Measurements from ENCODE around the gene BMPR1A.

BMPR1A gene

DNA sequence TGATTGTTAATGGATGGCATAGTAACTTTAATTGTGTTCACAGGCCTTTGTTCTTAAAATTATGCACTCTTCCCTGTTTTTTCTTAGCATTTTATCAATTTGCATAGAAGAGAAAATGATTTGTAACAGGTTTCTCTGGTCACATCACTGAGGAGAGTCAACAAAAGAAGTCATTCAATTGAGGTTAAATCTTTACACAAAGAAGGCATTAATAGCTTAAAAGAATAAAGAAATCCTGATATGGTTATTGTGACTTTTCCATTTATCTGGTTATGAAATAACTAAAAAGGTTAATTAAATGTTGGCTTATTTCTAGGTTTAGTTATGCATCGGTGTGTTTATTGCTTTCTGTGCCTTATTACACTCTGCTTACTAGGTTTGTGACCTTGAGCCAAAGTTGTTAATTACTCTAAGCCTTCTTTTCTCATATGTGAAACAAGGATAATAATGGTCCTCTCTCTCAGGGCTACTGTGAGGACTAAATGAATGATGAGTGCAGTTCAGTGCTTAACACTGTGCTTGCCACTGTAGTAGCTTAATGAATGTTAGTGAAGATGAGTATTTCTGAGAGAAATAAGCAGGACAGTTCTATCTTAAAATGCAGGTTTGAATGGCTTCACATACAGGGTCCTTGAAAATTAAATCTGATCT, 12.1 kb downstream of the BMPR1A start:
- no peak overlapping the region for H3K4me3 ChIP-seq (ENCODE audit: low read depth, low read length)
- no peak overlapping the region for H3K9ac ChIP-seq
- no peaks in the 10 kb centered on the region for H3K27me3 ChIP-seq (ENCODE audit: control insufficient read depth, insufficient read depth, low read length)
- TF ChIP-seq, protein P1, sequence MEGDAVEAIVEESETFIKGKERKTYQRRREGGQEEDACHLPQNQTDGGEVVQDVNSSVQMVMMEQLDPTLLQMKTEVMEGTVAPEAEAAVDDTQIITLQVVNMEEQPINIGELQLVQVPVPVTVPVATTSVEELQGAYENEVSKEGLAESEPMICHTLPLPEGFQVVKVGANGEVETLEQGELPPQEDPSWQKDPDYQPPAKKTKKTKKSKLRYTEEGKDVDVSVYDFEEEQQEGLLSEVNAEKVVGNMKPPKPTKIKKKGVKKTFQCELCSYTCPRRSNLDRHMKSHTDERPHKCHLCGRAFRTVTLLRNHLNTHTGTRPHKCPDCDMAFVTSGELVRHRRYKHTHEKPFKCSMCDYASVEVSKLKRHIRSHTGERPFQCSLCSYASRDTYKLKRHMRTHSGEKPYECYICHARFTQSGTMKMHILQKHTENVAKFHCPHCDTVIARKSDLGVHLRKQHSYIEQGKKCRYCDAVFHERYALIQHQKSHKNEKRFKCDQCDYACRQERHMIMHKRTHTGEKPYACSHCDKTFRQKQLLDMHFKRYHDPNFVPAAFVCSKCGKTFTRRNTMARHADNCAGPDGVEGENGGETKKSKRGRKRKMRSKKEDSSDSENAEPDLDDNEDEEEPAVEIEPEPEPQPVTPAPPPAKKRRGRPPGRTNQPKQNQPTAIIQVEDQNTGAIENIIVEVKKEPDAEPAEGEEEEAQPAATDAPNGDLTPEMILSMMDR (IDR thresholded peaks at IDR 0.05): no peak
- H3K36me3 ChIP-seq (ENCODE audit: control insufficient read depth, insufficient read depth, low read length): no peaks in the 10 kb centered on the region
- no peak overlapping the region for H3K4me2 ChIP-seq (ENCODE audit: low read length)
- H3K27ac ChIP-seq: no peak overlapping the region
- no peak overlapping the region for H2AFZ ChIP-seq
- peaks cover 24% of the 10 kb centered on the region for H3K79me2 ChIP-seq
- H3K4me1 ChIP-seq: no peaks in the 10 kb centered on the region
- H3K9me3 ChIP-seq (ENCODE audit: control insufficient read depth, low read length): no peaks in the 10 kb centered on the region

DNA sequence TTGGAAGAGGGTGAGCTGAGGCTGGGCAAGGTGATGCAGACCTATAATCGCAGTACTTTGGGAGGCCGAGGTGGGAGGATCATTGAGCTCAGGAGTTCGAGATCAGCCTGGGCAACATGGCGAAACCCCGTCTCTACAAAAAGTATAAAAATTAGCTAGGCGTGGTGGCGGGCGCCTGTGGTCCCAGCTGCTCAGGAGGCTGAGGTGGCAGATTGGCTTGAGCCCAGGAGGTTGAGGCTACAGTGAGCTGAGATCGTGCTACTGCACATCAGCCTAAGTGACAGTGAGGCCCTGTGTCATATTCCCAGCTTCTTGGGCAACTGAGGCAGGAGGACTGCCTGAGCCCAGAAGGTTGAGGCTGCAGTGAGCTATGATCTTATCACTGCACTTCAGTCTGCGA, 13.6 kb downstream of the BMPR1A start:
- TF ChIP-seq, protein P1 (IDR thresholded peaks at IDR 0.05): no peak
- Histone ChIP-seq H3K4me1 (peaks cover under 1% of the 10 kb centered on the region), H3K9me3 (ENCODE audit: control insufficient read depth, low read length) (no peaks in the 10 kb centered on the region), H3K27ac (no peak overlapping the region), H3K4me2 (ENCODE audit: low read length) (no peak overlapping the region), H3K9ac (no peak overlapping the region), H3K4me3 (ENCODE audit: low read depth, low read length) (no peak overlapping the region), H3K79me2 (peaks cover 20% of the 10 kb centered on the region), H2AFZ (no peak overlapping the region), H3K27me3 (ENCODE audit: control insufficient read depth, insufficient read depth, low read length) (no peaks in the 10 kb centered on the region), H3K36me3 (ENCODE audit: control insufficient read depth, insufficient read depth, low read length) (no peaks in the 10 kb centered on the region)

DNA sequence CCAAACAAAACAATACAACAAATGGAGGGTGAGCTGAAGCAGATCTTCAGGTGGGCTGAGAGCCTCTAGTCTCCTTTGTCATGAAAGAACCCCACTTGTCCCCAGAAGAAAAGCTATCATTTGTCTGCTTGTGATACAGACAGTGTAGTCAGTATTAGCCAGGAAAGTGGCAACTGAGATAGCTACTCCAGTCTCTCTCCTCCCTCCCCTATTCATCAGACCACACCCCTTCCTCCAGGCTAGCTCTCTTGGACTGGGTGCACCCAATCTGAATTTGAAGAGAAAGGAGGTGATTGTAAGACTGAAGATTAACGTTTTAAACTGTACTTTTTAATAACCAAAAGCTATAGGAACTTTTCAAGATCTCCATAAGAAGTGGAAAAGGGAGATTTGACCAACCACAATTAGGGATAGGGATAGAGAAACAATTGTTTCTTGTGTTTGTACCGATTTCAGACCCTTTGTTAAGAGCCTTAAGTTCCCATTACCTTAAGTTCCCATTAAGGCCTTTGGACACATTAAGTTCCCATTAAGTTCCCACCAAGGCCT, 14.1 kb downstream of the BMPR1A start:
- no peak overlapping the region for H3K4me2 ChIP-seq (ENCODE audit: low read length)
- no peak overlapping the region for H3K4me3 ChIP-seq (ENCODE audit: low read depth, low read length)
- H3K27me3 ChIP-seq (ENCODE audit: control insufficient read depth, insufficient read depth, low read length): no peaks in the 10 kb centered on the region
- H3K27ac ChIP-seq: no peak overlapping the region
- H3K4me1 ChIP-seq: peaks cover 4% of the 10 kb centered on the region
- TF ChIP-seq, protein P1 (IDR thresholded peaks at IDR 0.05): no peak
- no peak overlapping the region for H2AFZ ChIP-seq
- peaks cover 24% of the 10 kb centered on the region for H3K79me2 ChIP-seq
- H3K9ac ChIP-seq: no peak overlapping the region
- H3K9me3 ChIP-seq (ENCODE audit: control insufficient read depth, low read length): no peaks in the 10 kb centered on the region
- H3K36me3 ChIP-seq (ENCODE audit: control insufficient read depth, insufficient read depth, low read length): no peaks in the 10 kb centered on the region

DNA sequence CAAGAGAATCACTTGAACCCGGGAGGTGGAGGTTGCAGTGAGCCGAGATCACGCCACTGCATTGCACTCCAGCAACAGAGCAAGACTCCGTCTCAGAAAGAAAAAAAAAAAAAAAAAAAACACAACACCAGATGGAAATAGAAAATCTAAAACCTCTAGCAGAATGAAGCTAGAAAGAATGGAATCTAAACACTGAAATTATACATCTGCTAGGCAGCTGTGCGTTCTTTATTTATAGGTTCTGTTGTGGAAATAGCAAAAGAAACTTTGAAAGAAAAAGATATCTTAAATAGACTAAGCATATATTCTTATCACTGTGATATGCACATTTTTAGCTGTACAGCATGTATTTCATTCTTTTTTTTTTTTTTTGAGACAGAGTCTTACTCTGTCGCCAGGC, 17.1 kb downstream of the BMPR1A start:
- no peak overlapping the region for H3K9ac ChIP-seq
- H3K9me3 ChIP-seq (ENCODE audit: control insufficient read depth, low read length): no peaks in the 10 kb centered on the region
- H2AFZ ChIP-seq: no peak overlapping the region
- H3K4me1 ChIP-seq: peaks cover 4% of the 10 kb centered on the region
- H3K4me3 ChIP-seq (ENCODE audit: low read depth, low read length): no peak overlapping the region
- H3K36me3 ChIP-seq (ENCODE audit: control insufficient read depth, insufficient read depth, low read length): no peaks in the 10 kb centered on the region
- TF ChIP-seq, protein P1 (IDR thresholded peaks at IDR 0.05): no peak
- H3K79me2 ChIP-seq: peaks cover 28% of the 10 kb centered on the region
- H3K27ac ChIP-seq: no peak overlapping the region
- H3K27me3 ChIP-seq (ENCODE audit: control insufficient read depth, insufficient read depth, low read length): no peaks in the 10 kb centered on the region
- H3K4me2 ChIP-seq (ENCODE audit: low read length): no peak overlapping the region

Measured in parathyroid adenoma (tissue), 2 donors.